Skeletal muscle tissue (tissue), 4 donors: ENCODE measurements around the gene LRRC38. TPM values are rescaled to one million over a fixed set of nuclear protein-coding genes. Genes with fewer than 3 reads are reported as not detected.
A peak's percentile ranks its signal among the peaks of the same experiment; 100 is the strongest.
"Not testable (repeated sequence)": the region's sequence is repeated elsewhere in the genome, so short reads cannot be mapped to it uniquely, and the experiment has no call there.

Experiments
- H3K27ac ChIP-seq: one replicate; pipeline ENCODE4 v1.7.0; 2013; ENCODE audit warnings: mild to moderate bottlenecking, low read depth, low read length, inconsistent platforms
- H3K27me3 ChIP-seq, 3 donors: one replicate each; pipeline ENCODE4 v1.7.0; 2013; ENCODE audit warnings: low read length in 3 of 3; ENCODE audit not compliant: control insufficient read depth in 3 of 3, insufficient read depth in 3 of 3
- H3K36me3 ChIP-seq, 3 donors: one replicate each; pipeline ENCODE4 v1.7.0; 2013; ENCODE audit warnings: low read length in 3 of 3; ENCODE audit not compliant: control insufficient read depth in 3 of 3, insufficient read depth in 3 of 3
- H3K4me1 ChIP-seq, 3 donors: one replicate each; pipeline ENCODE4 v1.7.0; 2013; ENCODE audit warnings: low read length in 3 of 3, mild to moderate bottlenecking in 3 of 3; ENCODE audit not compliant: control insufficient read depth in 3 of 3, insufficient read depth in 3 of 3
- H3K4me3 ChIP-seq, 3 donors: one replicate each; pipeline ENCODE4 v1.7.0; 2013; ENCODE audit warnings: low read length in 3 of 3
- H3K9ac ChIP-seq, 3 donors: one replicate each; pipeline ENCODE4 v1.7.0; 2013; ENCODE audit warnings: low read length in 3 of 3, mild to moderate bottlenecking in 3 of 3, moderate library complexity in 2 of 3, low read depth in 1 of 3
- H3K9me3 ChIP-seq, 3 donors: one replicate each; pipeline ENCODE4 v1.7.0; 2013; ENCODE audit warnings: low read length in 3 of 3; ENCODE audit not compliant: control insufficient read depth in 3 of 3
- total RNA-seq: library from RNA; depleted of rRNA; stranded (reverse); fragments of >200 nt; gene quantifications from one replicate; pipeline ENCODE4 v1.2.3, GENCODE V29; 2014
- donor health status: Osteomylitis.

The LRRC38 gene, protein sequence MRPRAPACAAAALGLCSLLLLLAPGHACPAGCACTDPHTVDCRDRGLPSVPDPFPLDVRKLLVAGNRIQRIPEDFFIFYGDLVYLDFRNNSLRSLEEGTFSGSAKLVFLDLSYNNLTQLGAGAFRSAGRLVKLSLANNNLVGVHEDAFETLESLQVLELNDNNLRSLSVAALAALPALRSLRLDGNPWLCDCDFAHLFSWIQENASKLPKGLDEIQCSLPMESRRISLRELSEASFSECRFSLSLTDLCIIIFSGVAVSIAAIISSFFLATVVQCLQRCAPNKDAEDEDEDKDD
- total RNA-seq: 10.4 TPM

DNA sequence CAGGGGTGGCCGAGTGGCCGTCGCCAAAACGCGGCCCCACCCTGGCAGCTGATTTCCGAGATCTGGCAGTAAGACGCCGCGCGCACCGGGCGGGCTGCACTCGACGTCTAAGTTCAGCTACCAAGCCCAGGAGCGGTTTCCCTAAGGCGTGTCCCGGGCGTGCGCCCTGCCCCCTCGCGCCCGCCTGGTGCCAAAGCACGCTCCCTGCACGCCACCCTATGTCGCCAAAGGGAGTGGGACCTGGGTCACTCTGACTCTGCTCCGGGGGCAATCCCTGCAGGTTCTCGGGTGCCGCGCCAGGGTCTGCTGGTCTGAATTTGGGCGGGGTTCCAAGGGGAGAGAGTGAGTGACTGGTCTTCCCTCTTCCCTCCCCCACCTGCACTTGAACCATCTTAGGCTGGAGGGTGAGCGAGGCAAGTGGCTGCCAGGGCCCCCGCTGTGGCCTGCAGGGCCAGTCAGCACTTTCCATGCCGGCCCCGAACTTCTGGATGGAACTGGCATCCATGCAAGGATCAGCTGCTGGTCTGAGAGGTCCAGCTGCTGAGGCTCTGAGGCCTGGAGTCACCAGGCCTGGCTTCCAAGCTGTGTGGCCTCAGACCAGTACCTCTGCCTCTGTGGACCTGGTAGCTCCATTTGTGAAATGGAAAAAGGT lies at the start of gene LRRC38:
LRRC38 (minus strand) TSS at position 109 of the 652 bp plus-strand sequence. CDS start 410 bp downstream, outside the sequence.
- H3K27me3 ChIP-seq: peaks cover 0 to 30% (median 3%) of the 10 kb centered on the region in 3 donors
- H3K27ac ChIP-seq: peak within 1 kb of the TSS; percentile 62

DNA sequence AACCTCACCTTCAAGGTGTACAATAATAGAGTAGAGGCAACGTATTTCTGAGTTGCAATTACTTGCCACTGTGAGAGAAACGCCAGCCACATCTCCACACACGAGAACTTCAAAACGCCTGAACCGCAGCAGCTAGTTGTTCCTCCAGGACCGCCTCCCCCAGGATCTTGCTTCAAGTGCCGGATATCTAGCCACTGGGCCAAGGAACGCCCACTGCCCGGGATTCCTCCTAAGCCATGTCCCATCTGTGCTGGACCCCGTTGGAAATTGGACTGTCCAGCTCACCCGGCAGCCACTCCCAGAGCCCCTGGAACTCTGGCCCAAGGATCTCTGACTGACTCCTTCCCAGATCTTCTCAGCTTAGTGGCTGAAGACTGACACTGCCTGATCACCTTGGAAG lies 49.2 kb upstream of the LRRC38 start:
- H3K27me3 ChIP-seq, H3K4me3 ChIP-seq, H3K36me3 ChIP-seq, H3K9ac ChIP-seq, H3K9me3 ChIP-seq, H3K27ac ChIP-seq, H3K4me1 ChIP-seq: not testable (repeated sequence)

More for the DNA sequence above, at the start of gene LRRC38:
- Histone ChIP-seq H3K4me1 (peaks cover 45 to 66% (median 59%) of the 10 kb centered on the region in 3 donors), H3K9ac (peak within 1 kb of the TSS; percentile 73 to 94 (median 91)), H3K36me3 (no peaks in the 10 kb centered on the region), H3K9me3 (no peaks in the 10 kb centered on the region), H3K4me3 (peak within 1 kb of the TSS; percentile 82 to 87 (median 83))

DNA sequence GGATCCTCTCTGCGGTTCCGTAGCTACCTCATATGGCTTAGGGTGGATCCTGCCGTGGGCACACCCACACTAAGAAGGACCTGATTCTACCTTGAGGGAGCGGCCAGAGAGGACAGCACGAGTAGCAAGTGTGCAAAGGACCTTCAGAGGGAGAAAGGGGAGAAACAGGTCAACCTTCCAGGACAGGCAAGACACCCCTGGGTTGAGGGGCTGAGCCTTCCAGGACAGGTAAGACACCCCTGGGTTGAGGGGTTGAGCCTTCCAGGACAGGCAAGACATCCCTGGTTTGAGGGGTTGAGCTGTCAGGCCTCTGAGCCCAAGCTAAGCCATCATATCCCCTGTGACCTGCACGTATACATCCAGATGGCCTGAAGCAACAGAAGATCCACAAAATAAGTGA lies 46.7 kb upstream of the LRRC38 start:
- H3K9ac ChIP-seq: no peak overlapping the region
- no peak overlapping the region for H3K27ac ChIP-seq
- no peaks in the 10 kb centered on the region for H3K36me3 ChIP-seq
- H3K9me3 ChIP-seq: no peaks in the 10 kb centered on the region
- no peak overlapping the region for H3K4me3 ChIP-seq
- peaks cover 0 to 3% (median 0%) of the 10 kb centered on the region in 3 donors for H3K27me3 ChIP-seq
- H3K4me1 ChIP-seq: no peaks in the 10 kb centered on the region

DNA sequence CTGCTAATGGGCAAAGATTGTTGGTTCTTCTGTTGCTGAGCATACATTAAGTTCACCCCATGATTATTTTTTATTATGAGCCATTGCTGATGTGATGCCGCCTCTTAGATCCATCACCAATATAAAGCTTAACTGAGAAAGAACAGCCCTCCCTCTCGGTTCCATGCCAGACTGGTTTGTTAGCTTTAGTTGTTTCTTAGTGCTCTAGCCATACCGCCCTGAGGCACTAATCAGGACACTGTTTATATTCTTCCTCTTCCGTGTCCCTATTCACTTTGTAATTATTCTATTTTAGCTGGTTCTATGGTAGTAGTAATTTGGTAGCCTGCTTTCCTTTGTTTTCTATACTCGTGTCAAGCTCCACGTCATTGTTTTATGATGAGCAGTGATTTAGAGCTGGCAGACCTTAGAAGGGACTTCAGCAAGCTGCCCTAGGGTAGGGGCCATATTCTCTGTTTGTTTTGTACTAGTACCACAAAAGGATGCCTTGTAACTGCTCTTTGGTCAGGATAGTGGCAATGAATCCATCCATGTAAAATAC lies 42.5 kb upstream of the LRRC38 start:
- Histone ChIP-seq H3K27ac (no peak overlapping the region), H3K4me1 (no peaks in the 10 kb centered on the region), H3K9ac (no peak overlapping the region), H3K4me3 (no peak overlapping the region), H3K36me3 (no peaks in the 10 kb centered on the region), H3K9me3 (no peaks in the 10 kb centered on the region), H3K27me3 (peaks cover 0 to 3% (median 0%) of the 10 kb centered on the region in 3 donors)

DNA sequence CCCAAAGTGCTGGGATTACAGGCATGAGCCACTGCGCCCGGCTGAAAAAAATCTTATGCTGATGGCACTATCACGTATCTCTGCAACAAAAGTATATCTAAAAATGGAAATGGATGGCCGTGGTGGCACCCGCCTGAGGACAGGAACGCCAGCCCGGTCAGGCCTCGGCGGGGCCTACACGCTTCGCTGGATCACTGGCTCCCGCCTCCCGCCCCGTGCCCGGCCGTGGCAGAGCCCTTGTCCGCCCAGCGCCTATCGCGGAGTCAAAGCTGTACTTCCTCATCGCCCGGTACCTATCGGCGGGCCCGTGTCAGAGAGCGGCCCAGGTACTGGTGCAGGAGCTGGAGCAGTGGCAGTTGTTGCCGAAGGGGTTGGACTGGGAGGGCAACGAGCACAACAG lies 41.0 kb upstream of the LRRC38 start:
- no peak overlapping the region for H3K27ac ChIP-seq
- H3K4me1 ChIP-seq: peaks cover 0 to 7% (median 4%) of the 10 kb centered on the region in 3 donors
- H3K9me3 ChIP-seq: no peaks in the 10 kb centered on the region
- no peak overlapping the region for H3K4me3 ChIP-seq
- H3K27me3 ChIP-seq: no peaks in the 10 kb centered on the region
- H3K9ac ChIP-seq: no peak overlapping the region
- H3K36me3 ChIP-seq: no peaks in the 10 kb centered on the region

DNA sequence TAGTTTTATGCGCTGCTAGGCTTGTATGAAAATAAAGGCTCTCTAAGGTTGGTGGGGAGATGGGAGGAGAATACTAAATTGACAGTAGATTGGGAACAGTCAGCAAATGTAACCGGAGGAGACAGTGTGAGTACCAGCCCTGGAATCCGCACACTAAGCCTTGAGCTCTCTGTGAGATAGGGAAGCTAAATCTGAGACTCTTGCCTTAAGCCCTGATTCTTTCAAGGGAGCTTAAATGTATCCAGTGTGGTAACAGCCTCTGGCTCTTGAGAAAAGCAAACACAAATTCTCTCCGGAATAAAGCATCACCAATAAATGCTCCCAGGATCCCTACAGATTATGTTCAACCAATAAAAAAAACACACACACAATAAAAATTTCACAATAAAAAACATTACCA lies 36.9 kb upstream of the LRRC38 start:
- Histone ChIP-seq H3K9me3 (no peaks in the 10 kb centered on the region), H3K27ac (no peak overlapping the region), H3K27me3 (no peaks in the 10 kb centered on the region), H3K36me3 (no peaks in the 10 kb centered on the region), H3K4me3 (no peak overlapping the region), H3K4me1 (peaks cover 6 to 15% (median 11%) of the 10 kb centered on the region in 3 donors), H3K9ac (no peak overlapping the region)

DNA sequence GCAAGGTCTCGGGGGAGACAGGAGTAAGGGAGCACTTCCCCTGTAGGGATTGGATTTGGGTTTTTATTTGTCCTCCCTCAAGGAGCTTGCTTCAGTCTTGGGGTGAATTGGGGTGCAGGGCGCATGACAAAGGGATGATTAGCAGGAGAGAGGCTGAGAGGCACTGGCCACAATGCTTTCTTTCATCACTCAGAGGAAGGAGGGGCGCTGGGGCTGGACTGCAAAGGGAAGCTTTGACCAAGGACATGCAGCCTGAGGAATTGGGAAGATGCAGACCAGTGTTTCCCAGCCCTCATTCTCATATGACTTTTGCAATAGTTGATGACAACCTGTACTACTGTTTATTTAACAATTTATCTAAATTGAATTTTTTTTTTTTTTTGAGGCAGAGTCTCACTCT lies 35.7 kb upstream of the LRRC38 start:
- Histone ChIP-seq H3K4me3 (no peak overlapping the region), H3K9ac (no peak overlapping the region), H3K9me3 (no peaks in the 10 kb centered on the region), H3K27ac (no peak overlapping the region), H3K36me3 (no peaks in the 10 kb centered on the region), H3K4me1 (peaks cover 9 to 21% (median 15%) of the 10 kb centered on the region in 3 donors), H3K27me3 (no peaks in the 10 kb centered on the region)

DNA sequence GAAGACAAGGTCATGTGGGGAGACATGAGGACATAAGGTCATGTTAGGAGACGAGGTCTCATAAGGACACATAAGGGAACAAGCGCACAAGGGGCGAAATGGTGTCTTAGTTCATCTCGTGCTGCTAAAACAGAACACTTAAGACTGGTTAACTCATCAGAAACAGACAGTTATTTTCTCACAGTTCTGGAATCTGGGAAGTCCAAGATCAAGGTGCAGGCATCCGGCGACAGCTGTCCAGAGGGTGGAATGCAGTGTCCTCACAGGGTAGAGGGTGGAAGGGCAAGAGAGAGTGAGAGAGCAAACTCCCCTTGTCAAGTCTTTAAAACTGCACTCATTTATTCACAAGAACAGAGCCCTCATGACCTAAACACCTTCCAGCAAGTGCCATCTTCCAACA lies 35.2 kb upstream of the LRRC38 start:
- no peak overlapping the region for H3K27ac ChIP-seq
- no peak overlapping the region for H3K4me3 ChIP-seq
- peaks cover 14 to 26% (median 20%) of the 10 kb centered on the region in 3 donors for H3K4me1 ChIP-seq
- no peak overlapping the region for H3K9ac ChIP-seq
- H3K36me3 ChIP-seq: no peaks in the 10 kb centered on the region
- no peaks in the 10 kb centered on the region for H3K9me3 ChIP-seq
- no peaks in the 10 kb centered on the region for H3K27me3 ChIP-seq

DNA sequence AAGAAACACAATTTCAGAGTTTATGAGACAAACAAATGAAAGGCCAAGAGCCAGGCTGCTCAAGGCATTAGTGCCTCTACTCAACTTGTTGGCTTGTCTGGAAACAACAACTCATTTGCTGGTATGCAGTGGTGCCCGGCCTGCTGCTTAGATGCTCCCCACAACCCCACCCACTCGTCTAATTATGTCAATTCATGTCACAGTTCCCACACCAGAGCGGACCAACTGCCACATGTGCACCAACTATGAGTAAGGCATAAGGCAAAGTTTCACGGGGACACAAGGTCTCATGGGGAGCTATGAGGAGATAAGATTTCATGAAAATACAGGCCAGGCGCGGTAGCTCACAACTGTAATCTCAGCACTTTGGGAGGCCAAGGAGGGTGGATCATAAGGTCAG lies 34.5 kb upstream of the LRRC38 start:
- Histone ChIP-seq H3K9ac (no peak overlapping the region), H3K27ac (no peak overlapping the region), H3K36me3 (no peaks in the 10 kb centered on the region)

DNA sequence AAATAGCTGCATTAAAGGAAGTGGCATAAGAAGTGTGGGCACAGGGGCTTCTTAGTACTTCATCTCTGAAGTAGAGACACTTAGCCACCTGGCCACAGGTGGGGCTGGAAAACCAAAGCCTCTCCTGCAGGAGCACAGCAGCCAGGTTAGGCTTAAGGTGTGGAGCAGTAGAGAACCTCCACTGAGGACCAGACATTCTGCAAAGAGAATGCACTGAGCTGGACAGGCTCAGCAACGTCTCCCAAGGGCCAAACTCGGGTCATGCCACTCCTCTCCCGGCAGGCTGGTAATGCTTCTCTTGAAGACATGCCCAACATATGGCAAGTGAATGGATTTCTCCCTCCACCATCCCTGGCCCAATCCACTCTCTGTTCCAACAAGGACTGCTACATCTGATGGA lies 33.0 kb upstream of the LRRC38 start:
- Histone ChIP-seq H3K4me3 (no peak overlapping the region), H3K9ac (no peak overlapping the region), H3K9me3 (no peaks in the 10 kb centered on the region), H3K36me3 (no peaks in the 10 kb centered on the region), H3K4me1 (peaks cover 22 to 37% (median 26%) of the 10 kb centered on the region in 3 donors), H3K27me3 (no peaks in the 10 kb centered on the region), H3K27ac (no peak overlapping the region)

More for the DNA sequence above, 34.5 kb upstream of the LRRC38 start:
- Histone ChIP-seq H3K27me3 (no peaks in the 10 kb centered on the region), H3K4me1 (peaks cover 20 to 33% (median 26%) of the 10 kb centered on the region in 3 donors), H3K4me3 (no peak overlapping the region), H3K9me3 (no peaks in the 10 kb centered on the region)
